ENCODE measurements around the gene XPOT. TPM values are rescaled to one million over a fixed set of nuclear protein-coding genes. Genes with fewer than 3 reads are reported as not detected.

Gene XPOT
- total RNA-seq, 1 experiment from 2014 or later: 298 TPM

- no peaks in the 10 kb centered on the region for H3K4me1 Mint-ChIP-seq (ENCODE audit: insufficient read depth, unreplicated experiment)
- H3K36me3 Mint-ChIP-seq (ENCODE audit: insufficient read depth, unreplicated experiment): peaks cover 100% of the 10 kb centered on the region
- TF ChIP-seq CTCF (IDR thresholded peaks at IDR 0.05; ENCODE audit: unreplicated experiment): no peak
- no peaks in the 10 kb centered on the region for H3K27me3 Mint-ChIP-seq (ENCODE audit: insufficient read depth, unreplicated experiment)
- intact Hi-C loops (cut with micrococcal nuclease): no loop called here
- ChIA-PET CTCF (interaction anchor here (0.6 kb wide), 1 partner anchor 283 kb away, joined by 4 read pairs; no protein-coding TSS in a partner anchor), POLR2A (no interaction called here)
- no peak overlapping the region for H3K4me3 Mint-ChIP-seq (ENCODE audit: unreplicated experiment)
- H3K9me3 Mint-ChIP-seq (ENCODE audit: unreplicated experiment): no peaks in the 10 kb centered on the region
- BruUV-seq (replicated peaks): no TSS peak
- H3K27ac Mint-ChIP-seq (ENCODE audit: low read depth, unreplicated experiment): no peak overlapping the region
- DNase-seq (ENCODE audit: unreplicated experiment): no peak
Observed at GRCh38 chr12:64497484-64497883, 93.3 kb downstream of the XPOT start.

- no peak for DNase-seq (ENCODE audit: unreplicated experiment)
- no peak for TF ChIP-seq CTCF (IDR thresholded peaks at IDR 0.05; ENCODE audit: unreplicated experiment)
- intact Hi-C loops (cut with micrococcal nuclease): no loop called here
- ChIA-PET POLR2A (no interaction called here), CTCF (no interaction called here)
- BruUV-seq (replicated peaks): no TSS peak
- H3K27ac Mint-ChIP-seq (ENCODE audit: low read depth, unreplicated experiment): no peak overlapping the region
- H3K4me1 Mint-ChIP-seq (ENCODE audit: insufficient read depth, unreplicated experiment): no peaks in the 10 kb centered on the region
- H3K36me3 Mint-ChIP-seq (ENCODE audit: insufficient read depth, unreplicated experiment): peaks cover 99% of the 10 kb centered on the region
- H3K9me3 Mint-ChIP-seq (ENCODE audit: unreplicated experiment): no peaks in the 10 kb centered on the region
- H3K27me3 Mint-ChIP-seq (ENCODE audit: insufficient read depth, unreplicated experiment): no peaks in the 10 kb centered on the region
- no peak overlapping the region for H3K4me3 Mint-ChIP-seq (ENCODE audit: unreplicated experiment)
Observed at GRCh38 chr12:64497903-64498302, 93.7 kb downstream of the XPOT start.

- TF ChIP-seq CTCF (IDR thresholded peaks at IDR 0.05; ENCODE audit: unreplicated experiment): no peak
- intact Hi-C loops (cut with micrococcal nuclease): no loop called here
- no peak overlapping the region for H3K27ac Mint-ChIP-seq (ENCODE audit: low read depth, unreplicated experiment)
- CTCF ChIA-PET: no interaction called here
- H3K9me3 Mint-ChIP-seq (ENCODE audit: unreplicated experiment): no peaks in the 10 kb centered on the region
- H3K27me3 Mint-ChIP-seq (ENCODE audit: insufficient read depth, unreplicated experiment): no peaks in the 10 kb centered on the region
- peaks cover 82% of the 10 kb centered on the region for H3K36me3 Mint-ChIP-seq (ENCODE audit: insufficient read depth, unreplicated experiment)
- no peak for DNase-seq (ENCODE audit: unreplicated experiment)
- H3K4me1 Mint-ChIP-seq (ENCODE audit: insufficient read depth, unreplicated experiment): no peaks in the 10 kb centered on the region
- BruUV-seq (replicated peaks): no TSS peak
- POLR2A ChIA-PET: interaction anchor here (0.5 kb wide), 1 partner anchor 230 kb away, joined by 3 read pairs; no protein-coding TSS in a partner anchor
- no peak overlapping the region for H3K4me3 Mint-ChIP-seq (ENCODE audit: unreplicated experiment)
Observed at GRCh38 chr12:64500394-64500793, 96.2 kb downstream of the XPOT start.

Other genes starting within 250 kb of the XPOT start
- gene KICS2, start 182.1 kb upstream of the XPOT start, total RNA-seq (2022): 9.5 and 11.9 TPM in 2 replicates
- gene C12orf56, start 13.6 kb upstream of the XPOT start, total RNA-seq (2022): not detected in 2 replicates
- 19.6 and 23.0 TPM in 2 replicates for gene TBK1, start 47.7 kb downstream of the XPOT start, total RNA-seq (2022)
- gene RASSF3, start 206.1 kb downstream of the XPOT start, total RNA-seq (2022): 30.5 and 30.6 TPM in 2 replicates